ENCODE data around the gene FXYD2. TPM values are rescaled to one million over a fixed set of nuclear protein-coding genes. Genes with fewer than 3 reads are reported as not detected.

The FXYD2 gene
- total and polyA plus RNA-seq, 10 of the 15 experiments (the other 5 are each of a cell fraction or from before 2014, with no cell fraction given) = 1.2 to 4.5 (median 2.4) TPM

- WGBS (ENCODE audit: insufficient coverage, insufficient replicate concordance, low lambda C conversion rate, missing lambda C conversion rate) = 33% methylated on average over 8 of the region's 8 CpGs
- no peaks in the 10 kb centered on the region; the same call in 1 of the 2 replicates for H3K4me1 ChIP-seq (ENCODE audit: control insufficient read depth, insufficient read depth, low read length)
- H3K9ac ChIP-seq (ENCODE audit: control insufficient read depth, insufficient read depth, low read length) = no peak overlapping the region
- H3K9me3 ChIP-seq (replicated peaks; ENCODE audit: control insufficient read depth, insufficient read depth, low read length) = no peaks in the 10 kb centered on the region
- no peak overlapping the region for H3K4me3 ChIP-seq
- BruUV-seq (replicated peaks) = no TSS peak
- ChIA-PET RAD21 (ENCODE audit: unreplicated experiment) (no interaction called here), POLR2A (no interaction called here), SMC1A (ENCODE audit: uncharacterized antibody, unreplicated experiment) (interaction anchor here (0.6 to 1.1 kb wide), 4 partner anchors 32 to 214 kb away, joined by 3 to 4 read pairs (median 4); no protein-coding TSS in a partner anchor), CTCF (interaction anchor here (1.3 kb wide), 1 partner anchor 107 kb away, joined by 7 read pairs; no protein-coding TSS in a partner anchor)
- no peaks in the 10 kb centered on the region for H3K79me2 ChIP-seq (ENCODE audit: control insufficient read depth, insufficient read depth, low read length)
- H4K20me1 ChIP-seq (ENCODE audit: control insufficient read depth, insufficient read depth) = no peaks in the 10 kb centered on the region
- no peak overlapping the region for H2AFZ ChIP-seq (ENCODE audit: control insufficient read depth, low read depth, low read length)
- no peak overlapping the region for H3K4me2 ChIP-seq (ENCODE audit: control insufficient read depth, insufficient read depth)
- DNase-seq (ENCODE audit: low read depth, low spot score) = no peak
- no peaks in the 10 kb centered on the region for H3K36me3 ChIP-seq (ENCODE audit: control insufficient read depth in 2 of 2, insufficient read depth in 2 of 2, low read length in 1 of 2)
- intact Hi-C loops (cut with micrococcal nuclease; ENCODE audit: unreplicated experiment) = no loop called here
- no peak for TF ChIP-seq TBL1XR1 (IDR thresholded peaks at IDR 0.05; ENCODE audit: low read depth, low read length)
- TF ChIP-seq ZBTB40 (IDR thresholded peaks at IDR 0.05; ENCODE audit: borderline replicate concordance) = no peak
- no peak for TF ChIP-seq NR2C2 (IDR thresholded peaks at IDR 0.05; ENCODE audit: borderline replicate concordance, control insufficient read depth, insufficient read length, low read depth)
- no peak for TF ChIP-seq CTCF (IDR thresholded peaks at IDR 0.05 in 2 of 3, conservative IDR thresholded peaks at IDR 0.05 in 1 of 3; ENCODE audit: control insufficient read depth in 2 of 3, extremely low read depth in 1 of 3, insufficient read depth in 1 of 3, low read depth in 3 of 3, low read length in 3 of 3)
- no peak for TF ChIP-seq CHD2 (IDR thresholded peaks at IDR 0.05; ENCODE audit: borderline replicate concordance, low read depth, low read length)
- no peak for TF ChIP-seq HSF1 (IDR thresholded peaks at IDR 0.05; ENCODE audit: low read depth, low read length)
- no peak for TF ChIP-seq PKNOX1 (IDR thresholded peaks at IDR 0.05)
- TF ChIP-seq ZZZ3 (IDR thresholded peaks at IDR 0.05; ENCODE audit: control insufficient read depth, insufficient read length, low read depth) = no peak
- no peak for TF ChIP-seq CBX5 (IDR thresholded peaks at IDR 0.05; ENCODE audit: low read depth)
- no peak for TF ChIP-seq HDGF (IDR thresholded peaks at IDR 0.05)
- TF ChIP-seq ZNF384 (IDR thresholded peaks at IDR 0.05; ENCODE audit: borderline replicate concordance, low read depth, low read length) = no peak
- TF ChIP-seq YBX1 (IDR thresholded peaks at IDR 0.05) = no peak
- no peak for TF ChIP-seq EZH2 (IDR thresholded peaks at IDR 0.05; ENCODE audit: borderline replicate concordance, control insufficient read depth, low read depth, low read length)
- H3K27ac ChIP-seq (ENCODE audit: control insufficient read depth, insufficient read depth) = no peak overlapping the region
- H3K27me3 ChIP-seq (replicated peaks in 1 of 2; ENCODE audit: control insufficient read depth in 2 of 2, insufficient read depth in 2 of 2, low read length in 1 of 2) = peaks cover 0 to 7% of the 10 kb centered on the region in 2 experiments; a peak in 1 of 4 replicates
- in situ Hi-C loops (cut with MboI) = no loop called here
- no peak for FAIRE-seq
- ATAC-seq = peak; percentile 8; the same call in 1 of the 3 replicates
These were observed 14.4 kb upstream of the FXYD2 start for GRCh38 chr11:117838901-117839300.
